GM23248 (cell line): ENCODE data around the gene HMCN1.

Experiments used
- EZH2 ChIP-seq: fragments of 200-600 bp; sonication (generic); IDR thresholded peaks from 2 replicates; pipeline ENCODE4 v1.6.1; 2018; ENCODE audit warnings: antibody characterized with exemption, mild to moderate bottlenecking; ENCODE audit not compliant: insufficient read depth, poor library complexity, severe bottlenecking
- EZH2phosphoT487 ChIP-seq: fragments of 200-600 bp; sonication (generic); IDR thresholded peaks from 2 replicates; pipeline ENCODE4 v1.6.1; 2018; ENCODE audit warnings: antibody characterized with exemption, moderate library complexity, mild to moderate bottlenecking, low read depth; ENCODE audit not compliant: insufficient read depth

GRCh38 chr1:185980891-185981290 lies 246.7 kb downstream of the HMCN1 start:
- no peak for TF ChIP-seq EZH2
- no peak for TF ChIP-seq EZH2phosphoT487
